ENCODE data around the gene RAD51AP1. TPM values are rescaled to one million over a fixed set of nuclear protein-coding genes. Genes with fewer than 3 reads are reported as not detected.

Gene RAD51AP1
- polyA plus RNA-seq, 10 donors = 9.0 to 17.2 (median 11.9) TPM

DNA sequence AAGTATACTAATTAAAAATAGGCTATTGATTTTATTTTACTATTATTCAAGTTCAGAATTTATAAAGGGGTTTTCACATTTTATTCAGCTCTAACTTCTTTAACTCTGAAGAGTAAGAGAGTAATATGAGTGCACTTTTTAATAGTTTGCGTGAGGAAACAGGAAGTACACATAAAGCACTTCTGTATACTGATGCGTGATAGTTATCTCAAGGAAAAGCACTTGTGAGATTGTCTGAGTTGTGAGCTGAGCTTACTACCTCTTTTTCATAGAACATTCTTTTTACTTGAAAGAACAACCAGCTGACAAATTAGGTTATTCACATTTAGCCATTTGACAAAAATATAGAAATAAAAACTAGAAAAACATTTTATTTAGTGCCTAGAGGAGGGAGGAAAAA lies 1.9 kb downstream of the RAD51AP1 start:
- DNase-seq = no peak

DNA sequence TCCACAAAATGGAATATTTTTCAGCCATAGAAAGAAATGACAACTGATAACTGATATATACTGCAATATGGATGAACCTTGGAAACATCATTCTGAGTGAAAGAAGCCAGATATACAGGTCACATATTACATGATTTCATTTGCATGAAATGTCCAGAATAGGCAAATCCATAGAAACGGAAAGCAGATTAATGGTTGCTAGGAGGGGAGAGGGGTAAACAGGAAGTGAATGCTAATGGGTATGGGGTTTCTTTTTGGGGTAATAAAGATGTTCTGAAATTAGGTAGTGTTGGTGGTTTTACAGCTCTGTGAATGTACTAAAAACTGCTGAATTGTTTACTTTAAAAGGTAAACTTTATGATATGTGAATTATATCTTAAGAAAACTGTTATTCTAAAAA lies 6.5 kb downstream of the RAD51AP1 start:
- no peak for DNase-seq

DNA sequence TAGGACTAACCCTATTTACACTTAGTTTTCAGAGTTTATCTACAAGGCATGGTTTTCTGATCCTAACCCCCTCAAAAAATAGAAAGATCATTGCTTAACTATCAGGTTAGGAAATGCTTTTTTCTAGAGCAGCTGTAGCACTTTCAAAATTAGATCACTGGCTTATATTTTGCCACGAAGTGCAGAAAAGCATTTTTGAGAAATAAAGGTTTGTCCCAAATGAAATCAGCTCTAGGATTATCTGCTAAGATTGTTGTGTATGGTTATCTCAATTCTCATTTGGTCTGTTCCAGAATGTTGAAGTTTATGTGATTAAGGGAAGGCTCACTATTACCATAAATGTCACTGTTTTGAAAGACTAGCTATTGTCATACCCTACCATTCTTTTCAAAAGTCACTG lies 13.5 kb downstream of the RAD51AP1 start:
- no peak for DNase-seq

DNA sequence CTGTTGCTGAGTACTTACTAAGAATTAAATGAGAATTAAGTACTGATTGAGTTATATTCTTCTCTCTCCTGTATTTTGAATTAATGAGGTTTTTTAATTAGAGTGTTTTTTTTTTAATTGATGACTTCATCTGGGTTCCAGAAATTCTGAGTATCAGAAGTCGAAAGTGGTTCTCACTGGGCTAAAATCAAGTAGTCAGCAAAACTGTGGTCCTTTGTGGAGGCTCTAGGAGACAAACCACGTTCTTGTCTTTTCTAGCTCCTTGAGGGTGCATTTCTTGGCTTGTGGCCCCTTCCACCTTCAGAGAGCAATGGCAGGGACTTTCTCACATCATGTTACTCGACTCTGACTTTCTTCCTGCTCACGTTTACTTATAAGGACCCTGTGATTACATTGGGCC lies 15.3 kb downstream of the RAD51AP1 start:
- no peak for DNase-seq

DNA sequence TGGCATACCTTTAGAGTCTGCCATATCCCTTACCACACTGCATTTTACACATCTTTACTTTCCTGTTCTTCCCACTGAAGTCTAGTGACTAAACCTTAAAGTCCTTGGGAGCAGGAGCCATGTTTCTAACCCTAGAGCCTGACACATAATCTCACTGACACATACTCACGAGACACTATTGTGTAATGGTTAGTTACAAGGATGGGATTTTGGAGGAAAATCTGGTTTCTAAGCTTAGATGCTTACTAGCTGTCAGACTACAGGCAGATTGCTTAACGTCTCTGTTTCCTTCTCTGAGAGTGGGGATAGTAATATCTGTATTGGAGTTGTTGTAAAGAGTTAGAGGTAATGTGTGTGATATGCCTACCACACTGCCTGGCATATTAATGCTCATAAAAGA lies 17.1 kb downstream of the RAD51AP1 start:
- no peak for DNase-seq

DNA sequence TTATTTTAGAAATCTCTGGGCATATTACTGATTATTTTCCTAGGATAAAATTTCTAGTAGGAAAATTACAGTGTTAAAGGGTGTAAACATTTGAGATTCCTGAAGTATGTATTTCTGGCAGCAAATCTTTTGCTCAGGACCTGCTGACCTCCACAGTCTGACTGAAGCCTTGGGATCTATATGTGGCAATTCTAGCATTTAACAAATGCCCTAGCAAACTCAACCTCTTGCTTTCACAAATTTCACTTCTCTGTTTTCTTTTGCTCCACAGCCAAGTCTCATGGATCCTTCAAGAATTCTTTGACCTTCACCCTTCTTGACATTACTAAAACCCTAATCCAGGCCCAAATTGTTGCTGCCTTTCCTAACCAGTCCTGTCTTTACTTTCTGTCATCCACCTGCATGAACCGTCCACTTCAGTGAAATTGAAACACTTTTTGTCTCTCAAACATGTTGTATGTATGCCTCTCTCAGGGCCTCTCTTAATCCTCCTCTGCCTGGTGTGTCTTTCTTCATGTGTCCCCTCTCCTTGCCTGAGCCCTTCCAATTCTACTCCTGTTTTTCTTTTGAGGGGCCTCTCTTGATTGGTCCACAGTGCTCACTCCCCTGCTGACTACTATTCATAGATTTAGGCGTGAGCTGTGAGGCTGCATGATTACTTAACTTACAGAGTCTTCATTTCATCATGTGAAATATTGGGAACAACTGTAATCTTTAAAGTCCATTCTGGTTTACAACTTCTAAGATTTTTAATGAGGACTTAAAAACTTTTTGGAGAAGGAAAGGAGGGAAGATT lies 18.2 kb downstream of the RAD51AP1 start:
- DNase-seq = no peak

DNA sequence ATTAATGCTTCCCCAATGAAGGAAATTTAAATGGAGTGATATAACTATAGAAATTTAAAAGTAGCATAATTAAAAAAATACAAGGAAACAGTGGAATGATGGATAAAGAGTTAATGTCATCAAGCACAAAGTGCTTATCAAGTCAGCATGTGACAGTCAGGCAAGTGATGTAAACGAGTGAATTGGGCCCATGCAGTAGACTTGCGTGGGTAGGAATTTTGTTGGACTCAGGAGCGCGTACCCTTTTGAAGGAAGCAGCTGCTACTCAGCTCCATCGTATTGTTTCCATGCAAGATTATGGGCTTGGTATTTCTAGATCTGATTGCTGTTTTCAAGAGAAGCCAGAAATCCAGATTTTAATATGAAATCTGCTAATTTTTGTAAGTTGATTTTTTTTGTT lies 18.9 kb downstream of the RAD51AP1 start:
- no peak for DNase-seq

DNA sequence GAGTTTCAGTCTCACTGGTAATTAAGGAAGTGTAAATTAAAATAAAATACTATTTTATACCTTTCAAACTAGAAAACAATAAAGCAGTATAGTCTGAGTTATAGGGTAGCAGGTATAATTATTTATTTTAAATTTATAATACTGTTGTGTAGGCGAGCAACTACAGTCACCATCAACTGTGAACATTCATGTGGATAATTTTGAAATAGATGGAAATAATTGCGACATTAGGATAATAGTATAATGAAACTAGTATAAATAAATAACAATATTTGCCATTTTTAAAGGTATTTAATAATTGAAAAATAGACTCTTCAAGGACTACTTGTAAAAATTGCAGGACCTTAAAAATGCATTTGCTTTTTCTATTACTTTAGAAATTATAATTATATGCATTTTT lies 19.5 kb downstream of the RAD51AP1 start:
- DNase-seq = no peak

DNA sequence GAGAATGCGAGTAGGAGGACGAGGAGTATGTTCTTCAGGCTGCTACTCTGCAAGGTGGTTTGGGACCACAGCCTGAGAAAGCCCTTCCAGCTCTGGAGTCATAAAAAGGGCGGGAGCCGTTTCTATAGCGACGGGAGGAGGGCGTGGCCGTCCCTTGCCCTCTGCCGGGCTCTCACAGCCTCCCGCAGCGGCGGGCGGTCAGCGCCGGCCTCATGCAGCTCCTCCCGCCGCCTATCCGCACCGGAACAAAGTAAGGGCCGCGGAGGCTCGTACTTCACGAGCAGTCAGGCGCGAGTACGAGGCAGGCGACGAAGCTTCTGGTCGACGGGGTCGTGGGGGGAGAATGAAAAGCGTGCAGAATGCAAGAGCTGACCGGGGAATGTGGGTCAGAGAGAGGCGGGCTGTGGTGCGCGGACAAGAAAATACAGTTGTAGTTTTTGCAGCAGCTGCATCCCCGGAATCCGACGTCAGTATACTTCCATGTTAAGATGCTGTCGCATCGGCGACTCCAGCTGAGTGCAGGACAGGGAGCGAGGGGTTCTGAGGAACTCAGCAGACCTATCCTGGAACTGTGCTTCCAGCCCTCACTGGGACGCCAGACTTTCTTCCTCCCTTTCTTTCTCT lies 23.5 kb downstream of the RAD51AP1 start, which contains the start of gene DYRK4:
DYRK4 (plus strand) TSS at position 175 of the 624 bp plus-strand sequence; CDS start at position 213, 38 bp downstream.
- peak; percentile 71 to 91 (median 83) for DNase-seq

DNA sequence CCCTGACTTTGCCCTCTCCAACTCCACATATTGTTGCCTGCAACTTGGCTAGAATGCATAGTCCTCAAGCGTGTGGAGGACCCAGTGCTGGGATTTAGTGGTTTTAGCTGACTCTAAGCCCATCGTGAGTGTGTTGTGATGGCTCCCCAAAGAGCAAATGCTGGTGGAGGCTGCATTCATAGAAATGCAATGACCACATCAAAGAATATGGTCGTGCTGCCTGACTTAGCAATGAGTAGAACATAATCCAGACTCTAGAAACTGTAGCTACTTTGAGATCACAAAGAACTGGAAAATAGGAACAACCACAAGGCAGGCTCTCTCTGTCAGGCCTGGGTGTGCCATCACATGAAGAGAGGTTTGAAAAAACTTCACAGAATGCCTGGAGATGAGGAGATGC lies 24.6 kb downstream of the RAD51AP1 start:
- DNase-seq = no peak

DNA sequence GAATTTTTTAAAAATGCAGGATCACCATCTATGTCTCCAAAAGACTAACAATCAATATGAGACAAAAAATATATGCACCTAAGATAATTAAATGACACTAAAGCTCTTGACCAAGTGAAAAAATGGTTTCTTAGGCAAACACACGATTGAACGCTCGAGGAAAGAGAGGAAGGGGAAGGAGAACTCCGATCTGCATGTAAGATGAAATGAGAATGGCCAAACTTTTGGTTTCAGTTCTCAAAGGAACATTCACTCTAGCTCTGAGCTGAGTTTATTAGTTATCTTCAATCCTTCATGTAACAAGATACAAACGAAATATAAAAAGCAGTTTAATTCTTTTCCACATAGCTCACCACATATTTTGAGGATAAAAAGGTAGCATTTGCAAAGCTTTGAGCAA lies 26.1 kb downstream of the RAD51AP1 start:
- DNase-seq = no peak

DNA sequence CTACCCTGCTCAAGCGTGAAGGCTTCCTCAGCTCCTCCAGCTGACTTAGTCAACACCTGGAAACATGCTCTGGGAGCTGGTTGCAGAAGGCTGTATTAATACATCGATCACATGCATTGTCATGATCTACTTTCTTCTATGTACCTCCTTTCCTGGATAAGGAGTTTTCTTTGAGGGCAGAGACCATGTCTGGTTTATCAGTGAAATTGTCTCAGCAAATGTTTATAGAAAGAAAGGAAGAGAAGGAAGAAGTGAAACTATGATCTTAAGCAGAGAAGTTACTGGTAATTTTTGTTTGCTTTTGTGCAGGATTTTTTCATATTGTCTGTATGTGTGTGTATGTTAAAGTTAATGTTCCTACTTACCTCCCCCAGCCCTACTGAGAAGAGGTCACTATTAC lies 27.8 kb downstream of the RAD51AP1 start:
- DNase-seq = no peak

DNA sequence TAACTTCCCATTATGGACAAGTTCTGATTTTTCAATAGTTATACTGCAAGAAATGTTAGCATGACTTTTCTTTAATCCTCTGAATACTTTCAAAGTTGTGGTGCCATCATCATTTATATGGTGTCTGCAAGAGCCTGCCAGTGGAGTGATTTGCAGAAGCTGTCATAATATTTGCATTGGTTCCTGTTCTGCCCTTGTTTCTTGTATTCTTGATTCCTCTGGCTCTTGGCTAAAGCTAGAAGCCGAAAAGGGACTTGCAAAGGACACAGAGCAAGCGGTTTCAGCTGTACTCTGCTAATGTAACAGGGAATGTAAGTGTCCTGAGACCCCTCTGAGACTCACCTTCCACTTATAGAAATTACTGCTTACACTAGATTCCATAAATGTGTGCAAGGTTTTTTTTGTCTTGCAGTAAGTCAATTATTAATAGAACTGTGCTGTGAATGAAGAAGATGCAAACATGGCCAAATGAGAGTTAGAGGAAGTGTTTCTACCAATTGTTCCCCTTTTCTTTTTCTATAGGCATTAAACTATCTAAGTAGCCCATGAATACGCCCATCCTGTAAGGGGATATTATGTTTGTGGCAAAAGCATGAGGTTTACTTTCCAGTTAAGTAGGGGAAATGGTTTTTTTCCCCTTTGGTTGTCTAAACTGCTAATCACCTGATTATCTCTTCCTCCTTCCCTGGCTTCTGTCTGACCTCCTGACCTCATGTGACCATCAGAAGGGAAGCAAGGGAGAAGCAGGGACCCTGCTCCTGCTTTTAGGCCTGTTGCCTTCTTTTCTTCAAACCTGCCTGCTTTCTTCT lies 28.6 kb downstream of the RAD51AP1 start:
- DNase-seq = peak in 1 of 3 donors; percentile 32

DNA sequence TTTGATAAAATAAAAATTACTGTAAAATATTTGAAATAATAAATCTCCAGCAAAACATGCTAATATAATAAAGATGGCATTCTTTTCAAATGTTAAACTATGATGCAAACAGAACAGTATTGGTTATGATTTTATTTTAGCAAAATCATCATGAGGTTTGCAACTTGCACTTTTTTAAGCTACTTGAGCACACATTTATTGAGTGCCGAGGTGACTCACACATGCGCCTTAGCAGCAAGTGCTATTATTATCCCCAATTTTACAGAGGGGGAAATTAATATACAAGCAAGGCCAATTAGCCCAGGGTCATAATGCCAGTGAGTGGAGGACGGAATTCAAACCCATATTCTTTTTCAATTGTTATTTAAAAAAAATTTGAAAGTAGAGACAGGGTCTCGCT lies 30.6 kb downstream of the RAD51AP1 start:
- DNase-seq = no peak

DNA sequence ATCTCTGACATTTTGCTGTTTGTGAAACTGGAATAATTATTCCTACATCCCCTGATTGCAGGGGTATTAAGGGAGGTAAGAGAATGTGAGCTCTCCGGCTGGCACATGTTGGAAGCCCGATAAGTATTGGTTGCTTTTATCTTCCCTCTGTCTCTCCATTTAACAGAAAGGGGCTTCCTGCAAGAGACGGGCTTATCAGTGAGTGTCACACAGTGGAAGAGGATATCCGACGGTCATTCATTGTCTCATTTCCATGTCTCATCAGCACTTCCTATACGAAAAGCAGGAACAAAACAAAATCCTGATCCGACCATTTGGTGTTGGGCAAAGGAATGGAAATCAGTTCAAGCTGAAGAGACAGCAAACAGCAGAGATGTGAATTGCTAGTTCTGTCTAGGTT lies 34.0 kb downstream of the RAD51AP1 start:
- no peak for DNase-seq

DNA sequence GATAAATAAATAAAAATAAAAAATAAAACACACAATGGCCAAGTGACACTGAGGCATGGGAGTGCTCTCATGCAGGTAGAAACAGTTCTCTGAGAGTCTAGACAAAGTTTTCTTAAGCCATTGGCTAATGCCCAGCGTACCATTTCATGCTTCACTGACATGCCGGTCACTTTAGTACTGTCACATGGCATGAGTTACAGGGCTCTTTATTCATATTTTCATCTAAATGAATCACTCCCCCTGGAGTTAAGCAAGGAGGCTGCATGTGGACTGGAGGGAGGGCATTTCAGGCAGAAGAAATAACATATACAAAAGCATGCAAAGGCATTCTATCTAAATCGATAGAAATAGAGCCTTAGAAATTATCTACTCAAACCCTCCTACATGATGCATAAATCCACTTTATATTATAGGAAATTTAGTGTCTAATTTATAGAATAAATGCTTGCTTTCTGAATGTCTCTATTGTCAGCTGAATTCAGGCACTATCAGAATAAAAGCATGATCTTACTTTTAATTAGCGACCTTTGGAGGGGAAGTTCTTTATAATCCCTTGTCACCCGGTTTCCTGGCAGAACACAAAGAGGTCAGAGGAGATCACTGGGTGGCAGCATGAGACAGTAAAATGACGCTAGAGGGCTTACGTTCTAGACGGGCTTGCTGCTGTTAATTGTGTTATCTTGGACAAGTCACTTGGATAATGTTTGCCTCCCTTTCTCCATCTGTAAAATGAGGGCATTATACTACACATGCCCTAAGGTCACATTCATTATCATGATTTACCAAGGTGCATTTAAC lies 40.8 kb downstream of the RAD51AP1 start:
- DNase-seq = peak in 1 of 3 donors; percentile 32

DNA sequence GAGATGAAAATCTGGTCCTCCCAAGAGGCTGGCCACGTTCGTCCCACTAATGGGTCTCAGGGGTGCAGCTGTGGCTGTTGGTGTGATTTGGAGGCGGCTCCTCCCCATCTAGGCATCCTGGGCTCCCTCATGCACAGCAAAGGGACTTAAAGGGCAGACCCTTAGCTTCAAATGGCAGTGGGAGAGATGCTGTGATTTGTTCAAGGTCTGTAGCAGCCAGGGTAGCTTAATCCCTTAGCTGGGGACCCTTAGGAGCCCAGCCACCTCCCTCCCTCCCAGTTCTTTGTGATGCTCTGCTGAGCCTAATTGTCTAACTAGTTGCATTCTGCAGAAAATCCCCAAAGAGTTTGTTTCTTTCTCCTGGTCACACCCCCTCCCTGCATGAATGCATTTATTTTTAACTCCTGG lies 41.6 kb downstream of the RAD51AP1 start:
- no peak for DNase-seq

DNA sequence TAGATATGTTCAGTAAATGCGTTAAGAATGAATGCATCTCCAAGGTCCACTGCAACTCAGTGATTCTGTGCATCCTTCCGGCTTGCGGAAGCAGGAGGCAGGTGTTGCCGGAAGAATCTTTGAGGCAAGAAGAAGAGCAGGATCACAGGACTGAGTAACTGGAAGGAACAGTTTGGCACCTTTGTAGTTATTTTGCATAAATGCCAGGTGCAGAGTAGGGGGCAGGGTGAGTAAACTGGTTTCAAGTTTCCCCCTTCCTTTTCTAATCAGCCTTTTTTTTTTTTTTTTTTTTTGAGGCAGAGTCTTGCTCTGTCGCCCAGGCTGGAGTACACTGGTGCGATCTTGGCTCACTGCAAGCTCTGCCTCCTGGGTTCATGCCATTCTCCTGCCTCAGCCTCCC lies 45.6 kb downstream of the RAD51AP1 start:
- no peak for DNase-seq

DNA sequence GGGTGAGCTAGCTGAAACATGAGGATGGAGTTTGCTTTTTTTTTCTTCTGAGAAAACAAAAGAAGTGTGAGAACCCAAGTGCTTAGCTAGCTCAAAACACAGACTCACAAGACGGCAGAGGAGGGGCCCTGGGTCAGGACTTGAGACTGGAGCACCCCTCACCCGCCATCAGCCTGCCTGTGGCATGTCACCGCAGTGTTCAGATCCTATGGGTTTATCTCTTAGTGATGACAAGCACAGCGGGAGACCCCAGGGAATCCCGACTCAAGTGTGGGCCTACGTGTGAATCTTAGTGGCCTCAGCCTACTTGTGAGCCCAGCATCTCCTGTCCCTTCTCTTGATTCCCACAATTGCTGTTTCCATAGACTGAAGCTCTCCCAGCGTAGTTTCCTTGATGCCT lies 46.2 kb downstream of the RAD51AP1 start:
- DNase-seq = no peak

DNA sequence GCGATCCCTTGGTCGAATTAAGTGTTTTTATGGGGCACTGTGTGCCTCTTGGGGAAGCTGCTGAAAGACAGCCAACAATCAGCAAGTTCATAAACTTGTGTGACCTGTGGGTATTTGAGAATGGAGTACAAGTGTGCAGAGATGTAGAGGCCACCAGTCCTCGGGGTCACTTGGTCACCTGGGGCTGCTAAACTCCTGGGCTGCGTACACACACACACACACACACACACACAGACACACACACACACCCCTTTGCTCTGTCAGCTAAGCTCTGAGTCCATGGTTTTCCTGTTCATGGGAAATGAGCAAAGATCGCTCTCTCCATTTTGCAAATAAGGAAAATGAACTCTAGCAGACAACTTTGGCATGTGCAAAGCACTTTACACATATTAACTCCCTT lies 47.8 kb downstream of the RAD51AP1 start:
- DNase-seq = no peak

DNA sequence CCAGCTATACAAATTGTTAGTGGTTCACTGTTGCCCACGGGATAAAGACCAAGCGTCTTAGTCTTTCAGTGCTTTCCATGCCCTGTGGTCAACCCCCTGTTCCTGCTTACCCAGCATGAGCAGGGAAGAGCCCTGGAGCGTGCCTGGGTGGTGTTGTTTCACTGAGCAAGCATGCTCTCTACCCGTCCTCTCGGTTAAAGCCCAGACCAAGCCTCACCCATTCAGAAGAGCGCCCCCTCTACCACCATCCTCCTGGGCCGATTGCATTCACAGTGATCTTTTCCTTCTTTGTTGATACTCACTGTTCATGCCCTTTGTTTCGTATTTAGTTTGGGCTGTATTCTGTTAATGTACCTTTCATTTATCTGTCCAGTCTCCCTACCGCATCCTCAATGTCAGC lies 48.4 kb downstream of the RAD51AP1 start:
- no peak for DNase-seq

DNA sequence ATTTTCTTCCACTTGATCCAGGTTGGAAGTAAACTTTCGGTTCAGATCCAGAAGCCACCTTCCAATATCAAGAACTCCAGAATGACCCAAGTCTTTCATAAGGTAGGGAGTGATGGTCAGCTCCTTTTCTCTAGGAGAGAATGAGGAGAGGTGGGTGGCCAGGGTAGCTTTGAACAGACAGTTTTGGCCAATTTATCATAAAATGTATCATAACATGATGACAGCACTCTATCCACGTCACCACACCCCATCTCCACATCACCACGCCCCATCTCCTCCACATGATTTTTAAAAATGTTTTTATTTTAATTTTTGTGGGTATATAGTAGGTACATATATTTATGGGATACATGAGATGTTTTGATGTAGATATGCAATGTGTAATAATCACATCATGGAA lies 50.2 kb downstream of the RAD51AP1 start:
- no peak for DNase-seq
